ENCODE results near the gene SENP8.
"Not testable (repeated sequence)": the region's sequence is repeated elsewhere in the genome, so short reads cannot be mapped to it uniquely, and the experiment has no call there.

Gene SENP8

DNA sequence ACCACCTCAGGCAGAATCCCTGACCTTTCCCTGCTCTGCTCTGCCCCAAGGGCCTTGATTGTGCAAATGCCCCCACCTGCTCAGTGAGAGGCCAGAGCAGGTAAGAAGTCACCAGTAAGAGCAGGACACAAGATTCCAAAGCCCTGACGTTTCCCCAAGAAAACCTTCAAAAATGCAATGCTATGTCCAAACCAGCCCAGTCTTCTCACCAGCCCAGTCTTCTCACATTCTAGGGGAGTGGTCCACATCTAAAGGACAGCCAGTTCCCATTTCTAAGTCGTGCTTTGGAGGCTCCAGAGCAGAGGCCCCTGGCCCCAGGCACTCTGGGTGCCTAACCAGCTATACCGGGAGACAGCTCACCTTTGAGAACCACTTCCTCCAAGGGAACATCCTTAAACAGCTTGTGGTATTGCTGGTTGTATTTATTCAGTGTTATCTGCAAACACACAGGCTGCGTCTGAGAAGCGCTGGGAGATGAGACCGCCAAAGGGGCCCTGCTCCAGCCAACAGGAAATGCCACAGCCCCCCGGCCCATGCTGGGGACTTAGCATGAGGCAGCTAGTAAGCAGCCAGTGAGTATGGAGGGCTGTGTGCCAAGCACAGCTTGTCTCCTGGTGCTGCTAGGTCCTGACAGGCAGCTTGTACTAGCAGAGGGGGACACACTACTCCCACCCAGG lies 50.1 kb downstream of the SENP8 start:
- H2AFZ ChIP-seq (ENCODE audit: low read depth, low read length): no peak overlapping the region
- no peak overlapping the region for H3K4me3 ChIP-seq (ENCODE audit: low read length)
- H3K9me3 ChIP-seq (ENCODE audit: low read length): no peaks in the 10 kb centered on the region
- peaks cover 4% of the 10 kb centered on the region for H3K4me1 ChIP-seq (ENCODE audit: insufficient read depth, low read length)
- peaks cover 6% of the 10 kb centered on the region for H3K27me3 ChIP-seq (ENCODE audit: insufficient read depth, low read length)
- no peaks in the 10 kb centered on the region for H3K36me3 ChIP-seq (ENCODE audit: insufficient read depth, low read length)

DNA sequence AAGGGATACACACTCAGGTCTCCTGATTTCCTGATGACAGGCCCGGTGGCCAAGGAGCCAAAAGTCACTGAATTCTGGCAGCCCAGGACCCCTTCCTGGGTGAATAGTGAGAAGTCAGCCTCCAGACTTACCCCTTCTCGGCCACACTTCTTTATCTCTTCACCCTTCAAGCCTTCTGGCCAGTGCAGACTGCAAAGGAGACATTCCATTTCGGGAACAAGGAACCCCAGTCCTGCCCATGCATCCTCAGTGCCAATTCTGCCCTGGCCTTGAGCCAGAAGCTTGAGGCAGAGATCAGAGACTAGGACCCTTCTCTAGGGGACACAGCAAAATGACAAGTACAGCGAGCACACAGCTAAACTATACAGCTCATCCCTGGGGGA lies 50.6 kb downstream of the SENP8 start:
- H3K4me1 ChIP-seq (ENCODE audit: insufficient read depth, low read length): peaks cover 3% of the 10 kb centered on the region
- peaks cover 6% of the 10 kb centered on the region for H3K27me3 ChIP-seq (ENCODE audit: insufficient read depth, low read length)
- no peak overlapping the region for H3K4me3 ChIP-seq (ENCODE audit: low read length)
- no peaks in the 10 kb centered on the region for H3K36me3 ChIP-seq (ENCODE audit: insufficient read depth, low read length)
- H3K9me3 ChIP-seq (ENCODE audit: low read length): no peaks in the 10 kb centered on the region
- H2AFZ ChIP-seq (ENCODE audit: low read depth, low read length): no peak overlapping the region

DNA sequence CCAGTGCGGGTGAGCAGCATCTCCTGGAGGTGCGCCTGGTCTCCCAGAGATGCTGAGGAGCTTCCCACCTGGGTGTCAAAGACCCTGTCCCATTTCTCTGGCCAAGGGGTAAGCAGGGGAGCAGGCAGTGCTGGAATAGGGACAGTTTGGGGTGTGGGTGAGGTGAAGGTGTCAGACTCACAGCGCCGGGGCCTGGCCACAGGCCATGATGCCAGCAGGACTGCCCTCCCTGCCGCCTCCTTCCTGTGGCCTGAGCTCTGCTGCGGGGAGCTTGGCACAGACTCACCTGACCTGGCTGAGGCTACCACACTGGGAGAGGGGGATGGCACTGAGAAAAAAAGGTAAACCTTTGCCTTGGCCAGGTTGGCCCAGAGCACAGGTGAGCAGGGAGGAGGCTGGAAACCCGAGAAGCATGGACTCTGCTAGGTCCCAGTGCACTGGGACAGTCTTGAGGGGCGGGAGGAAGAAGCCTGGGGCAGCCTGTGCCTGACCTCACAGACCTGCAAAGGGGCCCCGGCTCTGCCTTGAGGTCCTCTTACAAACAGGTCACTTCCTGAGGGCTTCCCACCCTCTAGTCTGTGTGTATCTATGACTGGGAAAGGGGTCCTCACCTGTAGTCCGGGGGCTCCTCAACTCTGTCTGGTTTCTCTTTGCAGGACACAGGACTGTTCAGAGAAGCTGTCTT lies 51.2 kb downstream of the SENP8 start:
- no peaks in the 10 kb centered on the region for H3K9me3 ChIP-seq (ENCODE audit: low read length)
- H3K27me3 ChIP-seq (ENCODE audit: insufficient read depth, low read length): peaks cover 12% of the 10 kb centered on the region
- no peak overlapping the region for H2AFZ ChIP-seq (ENCODE audit: low read depth, low read length)
- H3K4me1 ChIP-seq (ENCODE audit: insufficient read depth, low read length): no peaks in the 10 kb centered on the region
- no peaks in the 10 kb centered on the region for H3K36me3 ChIP-seq (ENCODE audit: insufficient read depth, low read length)
- H3K4me3 ChIP-seq (ENCODE audit: low read length): no peak overlapping the region

DNA sequence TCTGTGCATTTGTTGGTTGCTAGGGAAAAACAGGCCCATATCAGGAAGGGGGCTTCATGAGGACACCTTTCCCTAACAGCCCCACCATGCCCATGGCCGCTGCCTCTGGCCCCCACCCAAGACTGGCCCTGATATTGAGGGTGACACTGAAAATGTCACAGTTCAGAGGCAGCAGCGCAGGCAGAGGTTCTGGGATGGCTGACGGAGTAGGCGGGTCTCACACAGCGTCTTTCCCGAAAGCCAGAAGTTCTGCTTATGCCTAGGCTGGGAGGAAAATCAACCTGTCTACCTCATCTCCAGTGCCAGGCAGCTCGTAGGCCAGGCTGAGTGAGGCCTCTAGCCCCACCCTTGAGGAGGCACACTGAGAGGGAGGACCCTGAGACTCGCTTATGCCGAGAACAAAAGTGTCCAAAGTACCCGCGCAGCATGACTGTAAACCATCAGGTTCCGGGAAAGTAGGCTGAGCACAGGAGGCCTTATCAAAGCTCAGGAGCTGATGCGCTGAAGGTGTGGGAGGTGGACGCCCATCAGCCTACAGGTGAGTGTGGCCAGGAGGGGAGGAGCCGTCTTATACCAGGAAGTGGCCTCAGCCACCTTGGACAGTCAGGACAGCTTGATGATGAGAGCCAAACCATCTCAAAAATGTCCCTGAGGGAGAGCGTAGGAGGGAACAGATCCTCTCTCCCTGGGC lies 51.9 kb downstream of the SENP8 start:
- Histone ChIP-seq H3K27me3 (ENCODE audit: insufficient read depth, low read length) (peaks cover 18% of the 10 kb centered on the region), H3K36me3 (ENCODE audit: insufficient read depth, low read length) (no peaks in the 10 kb centered on the region)

DNA sequence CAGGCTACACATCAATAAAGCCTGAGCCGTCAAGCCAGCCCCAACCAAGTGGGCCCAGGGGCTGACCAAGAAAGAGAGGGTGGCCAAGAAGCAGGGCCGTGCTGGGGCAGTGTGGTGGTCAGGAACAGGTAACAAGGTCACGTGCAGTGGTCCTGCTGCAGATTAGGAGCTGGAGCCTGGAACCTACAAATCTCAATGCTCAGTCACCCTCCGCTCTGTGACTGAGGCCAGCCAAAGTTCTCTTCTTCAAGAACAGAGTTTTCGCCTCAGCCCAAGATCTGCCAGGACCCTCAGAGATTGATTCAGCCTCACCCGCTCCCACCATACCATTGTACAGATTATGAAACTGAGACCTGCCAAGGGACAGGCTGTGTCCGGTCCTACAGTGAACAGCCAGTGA lies 52.5 kb downstream of the SENP8 start:
- Histone ChIP-seq H3K9me3 (ENCODE audit: low read length) (no peaks in the 10 kb centered on the region), H3K27me3 (ENCODE audit: insufficient read depth, low read length) (peaks cover 20% of the 10 kb centered on the region), H3K4me1 (ENCODE audit: insufficient read depth, low read length) (no peaks in the 10 kb centered on the region), H2AFZ (ENCODE audit: low read depth, low read length) (no peak overlapping the region), H3K4me3 (ENCODE audit: low read length) (no peak overlapping the region), H3K36me3 (ENCODE audit: insufficient read depth, low read length) (no peaks in the 10 kb centered on the region)

More for the DNA sequence above, 51.9 kb downstream of the SENP8 start:
- Histone ChIP-seq H3K9me3 (ENCODE audit: low read length) (no peaks in the 10 kb centered on the region), H2AFZ (ENCODE audit: low read depth, low read length) (no peak overlapping the region), H3K4me3 (ENCODE audit: low read length) (no peak overlapping the region), H3K4me1 (ENCODE audit: insufficient read depth, low read length) (no peaks in the 10 kb centered on the region)

DNA sequence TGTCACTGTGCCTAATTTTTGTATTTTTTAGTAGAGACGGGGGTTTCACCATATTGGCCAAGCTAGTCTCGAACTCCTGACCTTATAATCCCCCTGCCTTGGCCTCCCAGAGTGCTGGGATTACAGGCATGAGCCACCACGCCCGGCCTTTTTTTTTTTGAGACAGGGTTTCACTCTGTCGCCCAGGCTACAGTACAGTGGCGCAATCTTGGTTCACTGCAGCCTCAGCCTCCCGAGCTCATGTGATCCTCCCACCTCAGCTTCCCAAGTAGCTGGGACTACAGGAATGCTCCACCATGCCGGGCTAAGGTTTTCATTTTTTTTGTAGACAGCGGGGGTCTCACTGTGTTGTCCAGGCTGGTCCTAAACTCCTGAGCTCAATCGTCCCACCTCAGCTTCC lies 53.8 kb downstream of the SENP8 start:
- not testable (repeated sequence) for H3K36me3 ChIP-seq (ENCODE audit: insufficient read depth, low read length); H3K9me3 ChIP-seq (ENCODE audit: low read length); H2AFZ ChIP-seq (ENCODE audit: low read depth, low read length); H3K4me3 ChIP-seq (ENCODE audit: low read length); H3K4me1 ChIP-seq (ENCODE audit: insufficient read depth, low read length)
- H3K27me3 ChIP-seq (ENCODE audit: insufficient read depth, low read length): peaks cover 22% of the 10 kb centered on the region

DNA sequence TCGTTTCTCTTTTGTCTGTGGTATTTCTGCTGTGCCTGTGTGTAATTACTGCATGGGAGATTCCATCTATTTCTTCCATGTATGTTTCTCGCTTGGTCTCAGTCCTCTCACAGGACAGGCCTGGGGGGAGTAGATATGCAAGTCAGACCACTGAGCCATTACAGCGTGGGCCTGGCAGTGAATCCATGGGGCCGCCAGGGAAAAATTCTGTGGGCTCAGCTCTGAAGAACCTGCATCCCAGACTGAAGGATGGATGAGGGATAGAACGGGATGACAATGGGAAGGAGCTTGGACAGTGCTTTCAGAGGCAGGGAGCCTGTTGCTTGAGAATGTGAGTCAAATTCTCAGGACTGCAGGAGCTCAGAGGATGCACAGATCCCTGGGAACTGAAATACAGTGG lies 54.6 kb downstream of the SENP8 start:
- Histone ChIP-seq H3K4me1 (ENCODE audit: insufficient read depth, low read length) (no peaks in the 10 kb centered on the region), H2AFZ (ENCODE audit: low read depth, low read length) (no peak overlapping the region), H3K36me3 (ENCODE audit: insufficient read depth, low read length) (no peaks in the 10 kb centered on the region), H3K9me3 (ENCODE audit: low read length) (no peaks in the 10 kb centered on the region), H3K4me3 (ENCODE audit: low read length) (no peak overlapping the region), H3K27me3 (ENCODE audit: insufficient read depth, low read length) (peaks cover 22% of the 10 kb centered on the region)

DNA sequence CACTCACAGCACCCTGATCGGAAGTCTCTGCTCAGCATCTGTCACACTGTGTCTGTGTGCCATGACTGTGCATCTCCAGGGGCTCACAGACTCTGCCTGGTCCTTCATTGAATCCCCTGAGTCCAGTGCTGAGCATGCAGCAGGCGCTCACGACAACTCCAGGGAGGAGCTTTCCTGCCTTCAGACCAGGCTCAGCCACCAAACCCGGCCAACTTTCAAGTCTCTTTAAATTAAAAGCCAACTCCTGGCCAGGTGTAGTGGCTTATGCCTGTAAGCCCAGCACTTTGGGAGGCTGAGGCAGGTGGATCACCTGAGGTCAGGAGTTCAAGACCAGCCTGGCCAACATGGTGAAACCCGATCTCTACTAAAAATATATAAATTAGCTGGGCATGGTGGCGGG lies 55.2 kb downstream of the SENP8 start:
- H3K4me1 ChIP-seq (ENCODE audit: insufficient read depth, low read length): no peaks in the 10 kb centered on the region
- peaks cover 18% of the 10 kb centered on the region for H3K27me3 ChIP-seq (ENCODE audit: insufficient read depth, low read length)
- H3K4me3 ChIP-seq (ENCODE audit: low read length): no peak overlapping the region
- H3K36me3 ChIP-seq (ENCODE audit: insufficient read depth, low read length): no peaks in the 10 kb centered on the region
- H3K9me3 ChIP-seq (ENCODE audit: low read length): no peaks in the 10 kb centered on the region
- no peak overlapping the region for H2AFZ ChIP-seq (ENCODE audit: low read depth, low read length)

DNA sequence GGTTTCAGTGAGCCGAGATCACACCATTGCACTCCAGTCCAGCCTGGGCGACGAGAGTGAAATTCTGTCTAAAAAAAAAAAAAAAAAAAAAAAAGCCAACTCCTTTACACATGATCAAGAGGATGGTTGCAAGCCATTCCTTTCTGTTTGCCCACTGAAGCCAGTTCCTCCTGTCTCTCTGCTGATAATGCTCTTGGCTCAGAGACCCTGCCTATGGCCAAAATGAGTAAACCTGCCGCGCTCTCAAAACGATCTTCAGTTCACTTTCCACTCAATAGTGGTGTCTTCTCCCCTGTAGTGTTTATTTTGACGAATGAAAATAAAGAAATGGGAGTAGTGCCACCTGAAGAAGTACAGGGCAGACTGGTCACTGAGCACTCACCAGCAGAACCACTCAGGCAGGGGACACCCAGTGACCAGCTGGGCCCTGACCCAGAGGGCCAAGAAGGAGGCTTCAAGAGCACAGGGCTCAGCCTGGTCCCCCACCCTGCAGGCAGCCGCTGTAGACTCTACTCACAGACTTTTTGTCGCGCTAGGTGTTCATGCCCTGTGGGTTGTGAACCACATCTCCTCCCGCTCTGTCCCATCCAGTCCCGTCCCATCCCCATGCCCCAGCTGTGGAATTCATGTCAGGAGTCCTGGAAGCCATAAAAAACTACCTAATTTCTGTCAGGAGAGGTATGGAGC lies 55.8 kb downstream of the SENP8 start:
- Histone ChIP-seq H2AFZ (ENCODE audit: low read depth, low read length) (no peak overlapping the region), H3K4me1 (ENCODE audit: insufficient read depth, low read length) (peaks cover 2% of the 10 kb centered on the region), H3K36me3 (ENCODE audit: insufficient read depth, low read length) (no peaks in the 10 kb centered on the region), H3K27me3 (ENCODE audit: insufficient read depth, low read length) (peaks cover 18% of the 10 kb centered on the region), H3K9me3 (ENCODE audit: low read length) (no peaks in the 10 kb centered on the region), H3K4me3 (ENCODE audit: low read length) (no peak overlapping the region)

DNA sequence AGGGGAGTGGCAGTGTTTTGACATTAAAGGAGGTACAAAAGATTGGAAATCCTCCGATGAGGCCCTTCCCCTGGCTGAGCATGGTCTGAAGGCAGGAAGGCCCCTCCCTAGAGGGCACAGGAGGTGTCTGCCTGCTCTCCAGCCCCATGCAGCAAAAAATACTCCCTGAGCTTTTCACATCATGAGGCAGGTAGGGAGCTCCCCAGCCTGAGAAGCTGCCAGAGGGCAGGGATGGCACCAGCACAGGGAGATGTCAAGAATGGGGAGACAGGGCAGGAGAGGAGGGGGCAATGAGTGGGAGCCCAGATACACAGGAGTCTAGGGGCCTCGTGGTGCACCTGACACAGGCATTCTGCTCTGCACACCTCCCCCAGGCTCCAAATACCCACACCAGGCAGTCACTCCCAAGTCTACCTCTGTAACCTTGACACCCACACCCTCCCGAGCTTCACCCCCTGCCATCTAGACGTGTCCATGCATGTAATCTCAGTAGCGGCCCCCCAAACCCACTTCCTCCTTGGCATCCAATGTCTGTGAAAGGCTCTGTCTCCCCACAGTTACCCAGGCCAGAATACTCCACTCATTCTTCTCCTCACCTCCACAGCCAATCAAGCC lies 56.5 kb downstream of the SENP8 start:
- Histone ChIP-seq H3K4me3 (ENCODE audit: low read length) (no peak overlapping the region), H3K9me3 (ENCODE audit: low read length) (no peaks in the 10 kb centered on the region), H2AFZ (ENCODE audit: low read depth, low read length) (no peak overlapping the region), H3K36me3 (ENCODE audit: insufficient read depth, low read length) (no peaks in the 10 kb centered on the region), H3K27me3 (ENCODE audit: insufficient read depth, low read length) (peaks cover 18% of the 10 kb centered on the region), H3K4me1 (ENCODE audit: insufficient read depth, low read length) (peaks cover 7% of the 10 kb centered on the region)

DNA sequence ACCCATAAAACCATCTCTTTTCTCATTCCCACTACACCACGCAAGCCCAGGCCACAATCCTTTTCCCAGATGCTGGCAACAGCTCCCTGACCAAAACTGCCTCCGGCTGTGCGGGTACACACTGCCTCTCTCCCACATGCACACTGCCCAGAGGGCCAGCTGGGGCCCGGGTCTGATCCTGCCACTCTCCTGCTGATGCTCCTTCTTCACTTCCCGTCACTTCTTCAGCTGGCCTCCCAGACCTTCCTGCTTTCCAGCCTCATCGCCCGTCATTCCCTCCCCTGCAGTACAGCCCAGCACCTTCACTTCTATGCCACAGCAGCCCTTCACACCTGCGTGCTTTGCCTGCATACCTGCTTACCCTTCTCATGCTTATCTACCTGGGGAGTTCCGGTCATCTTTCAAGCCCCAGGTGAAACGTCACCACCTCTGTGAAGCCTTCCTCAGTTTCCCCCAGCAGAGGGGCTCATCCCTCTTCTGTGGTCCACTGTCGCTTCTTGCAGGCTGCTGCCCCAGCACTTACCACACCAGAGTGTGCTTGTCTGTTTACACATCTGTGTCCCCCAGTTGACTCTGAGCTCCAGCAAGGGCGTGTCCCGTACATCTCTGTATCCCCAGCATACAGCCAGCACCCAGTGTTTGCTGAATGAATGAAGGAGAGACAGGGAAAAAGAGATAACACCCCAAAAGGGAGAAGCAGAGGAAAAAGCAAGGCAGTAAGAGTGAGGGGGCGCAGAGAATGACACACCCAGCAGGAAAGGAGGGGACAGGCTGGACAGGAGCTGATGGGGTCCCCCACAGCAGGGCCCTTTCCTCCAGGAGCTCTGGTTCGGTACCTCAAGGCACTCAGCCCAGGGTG lies 57.2 kb downstream of the SENP8 start:
- peaks cover 18% of the 10 kb centered on the region for H3K27me3 ChIP-seq (ENCODE audit: insufficient read depth, low read length)
- H3K4me1 ChIP-seq (ENCODE audit: insufficient read depth, low read length): peaks cover 15% of the 10 kb centered on the region
- no peak overlapping the region for H2AFZ ChIP-seq (ENCODE audit: low read depth, low read length)
- no peaks in the 10 kb centered on the region for H3K36me3 ChIP-seq (ENCODE audit: insufficient read depth, low read length)
- no peak overlapping the region for H3K4me3 ChIP-seq (ENCODE audit: low read length)
- H3K9me3 ChIP-seq (ENCODE audit: low read length): no peaks in the 10 kb centered on the region

DNA sequence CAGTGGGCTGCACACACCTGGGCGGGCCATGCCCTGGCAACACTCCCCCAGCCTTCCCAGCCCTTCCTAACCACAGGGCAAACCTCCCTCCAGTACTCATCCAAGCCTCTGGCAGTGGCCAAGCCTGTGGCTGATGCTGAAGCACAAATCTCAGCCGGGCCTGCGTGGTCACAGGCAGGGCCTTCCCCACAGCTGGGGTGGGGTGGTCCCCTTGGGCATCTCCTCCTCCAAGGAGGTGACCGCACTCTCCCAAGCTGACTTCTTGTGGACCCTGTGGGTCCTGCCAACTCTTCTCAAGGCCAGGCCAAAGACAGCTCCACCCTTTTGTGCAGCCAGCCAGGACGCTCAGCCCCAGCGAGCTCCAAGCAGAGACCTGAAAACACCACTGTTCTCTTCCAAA lies 58.0 kb downstream of the SENP8 start:
- H3K9me3 ChIP-seq (ENCODE audit: low read length): no peaks in the 10 kb centered on the region
- H3K4me3 ChIP-seq (ENCODE audit: low read length): no peak overlapping the region
- H3K4me1 ChIP-seq (ENCODE audit: insufficient read depth, low read length): peaks cover 22% of the 10 kb centered on the region
- peaks cover 18% of the 10 kb centered on the region for H3K27me3 ChIP-seq (ENCODE audit: insufficient read depth, low read length)
- no peak overlapping the region for H2AFZ ChIP-seq (ENCODE audit: low read depth, low read length)
- H3K36me3 ChIP-seq (ENCODE audit: insufficient read depth, low read length): no peaks in the 10 kb centered on the region
